Sigmoid colon (tissue), 4 donors: ENCODE data around the gene PCSK5.

Experiments
- EP300 ChIP-seq, 4 donors: sonication (generic); formaldehyde crosslinking; IDR thresholded peaks; one replicate each; pipeline ENCODE4 v1.6.1; 2017; ENCODE audit warnings: antibody characterized with exemption in 4 of 4
- POLR2A ChIP-seq, 2 donors: fragments of 450-650 bp; IDR thresholded peaks; one replicate each; pipeline ENCODE4 v1.6.1; 2016; ENCODE audit warnings: antibody characterized with exemption in 2 of 2, mild to moderate bottlenecking in 2 of 2, moderate library complexity in 2 of 2
- POLR2AphosphoS5 ChIP-seq, 4 donors: sonication (generic); formaldehyde crosslinking; IDR thresholded peaks; one replicate each; pipeline ENCODE4 v1.6.1; 2017; ENCODE audit warnings: antibody characterized with exemption in 4 of 4
- TF ChIP-seq, protein P1 (sequence below), 4 experiments: fragments of 450-650 bp in 3 of 4; fragments of 200-600 bp in 1 of 4; IDR thresholded peaks; one replicate each; pipeline ENCODE4 v1.5.1; 2016 to 2019; ENCODE audit warnings: antibody characterized with exemption in 4 of 4, mild to moderate bottlenecking in 3 of 4, moderate library complexity in 2 of 4

DNA sequence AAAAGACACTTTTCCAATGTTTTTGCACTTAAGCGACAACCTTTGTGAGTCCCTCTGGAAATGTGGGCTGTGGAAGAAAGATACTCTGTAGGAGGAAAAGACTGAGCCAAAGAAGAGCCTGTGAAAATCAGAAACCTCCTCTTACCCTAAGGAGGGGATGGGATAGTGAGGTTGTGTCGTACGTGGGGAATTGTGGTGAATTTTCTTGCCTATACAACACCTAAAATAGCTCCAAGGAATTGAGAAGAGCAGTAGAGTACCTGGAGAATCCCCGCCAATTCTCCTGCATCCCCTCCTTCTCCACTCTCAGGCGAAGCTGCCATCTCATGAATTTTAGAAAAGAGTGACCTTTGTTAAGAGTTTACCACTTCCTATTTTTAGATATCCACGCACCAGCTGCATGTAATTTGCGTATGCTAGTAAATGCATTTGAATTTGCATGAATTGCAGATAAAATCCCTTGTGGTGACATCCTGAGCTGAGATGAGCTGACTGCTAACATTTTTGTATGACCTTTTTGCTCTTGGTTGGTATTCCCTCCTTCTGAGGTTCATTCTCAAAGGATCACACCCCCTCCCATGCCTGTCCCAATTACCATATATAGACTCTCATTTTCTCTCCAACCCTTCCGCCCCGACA is 147.2 kb downstream of the PCSK5 start:
- TF ChIP-seq, protein P1, sequence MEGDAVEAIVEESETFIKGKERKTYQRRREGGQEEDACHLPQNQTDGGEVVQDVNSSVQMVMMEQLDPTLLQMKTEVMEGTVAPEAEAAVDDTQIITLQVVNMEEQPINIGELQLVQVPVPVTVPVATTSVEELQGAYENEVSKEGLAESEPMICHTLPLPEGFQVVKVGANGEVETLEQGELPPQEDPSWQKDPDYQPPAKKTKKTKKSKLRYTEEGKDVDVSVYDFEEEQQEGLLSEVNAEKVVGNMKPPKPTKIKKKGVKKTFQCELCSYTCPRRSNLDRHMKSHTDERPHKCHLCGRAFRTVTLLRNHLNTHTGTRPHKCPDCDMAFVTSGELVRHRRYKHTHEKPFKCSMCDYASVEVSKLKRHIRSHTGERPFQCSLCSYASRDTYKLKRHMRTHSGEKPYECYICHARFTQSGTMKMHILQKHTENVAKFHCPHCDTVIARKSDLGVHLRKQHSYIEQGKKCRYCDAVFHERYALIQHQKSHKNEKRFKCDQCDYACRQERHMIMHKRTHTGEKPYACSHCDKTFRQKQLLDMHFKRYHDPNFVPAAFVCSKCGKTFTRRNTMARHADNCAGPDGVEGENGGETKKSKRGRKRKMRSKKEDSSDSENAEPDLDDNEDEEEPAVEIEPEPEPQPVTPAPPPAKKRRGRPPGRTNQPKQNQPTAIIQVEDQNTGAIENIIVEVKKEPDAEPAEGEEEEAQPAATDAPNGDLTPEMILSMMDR (IDR thresholded peaks at IDR 0.05), result no peak
- no peak for TF ChIP-seq EP300 (IDR thresholded peaks at IDR 0.05)
- TF ChIP-seq POLR2A (IDR thresholded peaks at IDR 0.05), result no peak
- TF ChIP-seq POLR2AphosphoS5 (IDR thresholded peaks at IDR 0.05), result no peak
